ENCODE results near the gene SUFU. TPM values are rescaled to one million over a fixed set of nuclear protein-coding genes. Genes with fewer than 3 reads are reported as not detected.

The SUFU gene
- total RNA-seq, 1 experiment from 2014 or later = 2.7 TPM

DNA sequence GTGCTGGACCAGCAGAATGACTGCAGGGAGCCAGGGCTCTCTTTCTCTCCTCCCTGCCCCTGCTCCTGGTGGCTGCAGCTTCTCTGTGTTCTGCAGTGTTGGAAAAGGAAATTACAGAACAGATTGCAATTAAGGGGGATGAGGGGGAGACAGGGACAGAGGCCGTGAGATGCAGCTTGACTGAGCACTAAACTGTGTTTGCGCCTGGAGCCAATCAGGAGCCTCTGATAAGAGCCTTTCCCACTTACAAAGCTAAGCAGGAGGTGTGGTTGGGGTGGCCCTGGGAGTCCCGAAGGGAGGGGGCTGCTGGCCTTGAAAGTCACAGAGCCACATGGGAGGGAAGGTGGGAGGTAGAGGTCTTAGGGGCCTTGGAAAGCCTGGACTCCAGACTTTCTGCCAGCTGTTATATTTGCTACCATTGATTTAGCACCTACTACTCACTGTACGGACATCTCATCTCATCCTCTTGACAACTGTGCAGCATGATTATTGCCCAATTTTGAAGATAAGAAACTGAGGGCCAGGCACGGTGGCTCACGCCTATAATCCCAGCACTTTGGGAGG is 167.2 kb downstream of the SUFU start:
- POLR2A ChIA-PET (ENCODE audit: unreplicated experiment) = no interaction called here
- Histone ChIP-seq H3K4me2 (ENCODE audit: low read length) (no peak overlapping the region), H3K9ac (ENCODE audit: low read length) (no peak overlapping the region), H3K36me3 (ENCODE audit: low read depth, low read length) (no peaks in the 10 kb centered on the region), H3K27ac (ENCODE audit: low read length) (no peak overlapping the region), H4K20me1 (ENCODE audit: low read length) (no peaks in the 10 kb centered on the region), H3F3A (ENCODE audit: low read length, unreplicated experiment) (no peaks in the 10 kb centered on the region), H3K4me1 (ENCODE audit: insufficient read depth, low read length) (peaks cover 12% of the 10 kb centered on the region; the same call in 1 of the 2 replicates), H3K9me2 (replicated peaks; ENCODE audit: low read length) (no peaks in the 10 kb centered on the region), H3K27me3 (ENCODE audit: low read length) (no peaks in the 10 kb centered on the region), H2AFZ (ENCODE audit: low read length) (no peak overlapping the region), H3K79me2 (ENCODE audit: low read length) (no peaks in the 10 kb centered on the region), H3K9me3 (ENCODE audit: low read length) (no peaks in the 10 kb centered on the region), H3K4me3 (ENCODE audit: low read length) (no peak overlapping the region)
- intact Hi-C loops (cut with micrococcal nuclease) = no loop called here
- no TSS peak for BruUV-seq (replicated peaks)
- TF ChIP-seq EZH2 (IDR thresholded peaks at IDR 0.05; ENCODE audit: low read length, unreplicated experiment) = no peak
- no peak for TF ChIP-seq EZH2phosphoT487 (IDR thresholded peaks at IDR 0.05; ENCODE audit: borderline replicate concordance, low read length)
- TF ChIP-seq, protein P1, sequence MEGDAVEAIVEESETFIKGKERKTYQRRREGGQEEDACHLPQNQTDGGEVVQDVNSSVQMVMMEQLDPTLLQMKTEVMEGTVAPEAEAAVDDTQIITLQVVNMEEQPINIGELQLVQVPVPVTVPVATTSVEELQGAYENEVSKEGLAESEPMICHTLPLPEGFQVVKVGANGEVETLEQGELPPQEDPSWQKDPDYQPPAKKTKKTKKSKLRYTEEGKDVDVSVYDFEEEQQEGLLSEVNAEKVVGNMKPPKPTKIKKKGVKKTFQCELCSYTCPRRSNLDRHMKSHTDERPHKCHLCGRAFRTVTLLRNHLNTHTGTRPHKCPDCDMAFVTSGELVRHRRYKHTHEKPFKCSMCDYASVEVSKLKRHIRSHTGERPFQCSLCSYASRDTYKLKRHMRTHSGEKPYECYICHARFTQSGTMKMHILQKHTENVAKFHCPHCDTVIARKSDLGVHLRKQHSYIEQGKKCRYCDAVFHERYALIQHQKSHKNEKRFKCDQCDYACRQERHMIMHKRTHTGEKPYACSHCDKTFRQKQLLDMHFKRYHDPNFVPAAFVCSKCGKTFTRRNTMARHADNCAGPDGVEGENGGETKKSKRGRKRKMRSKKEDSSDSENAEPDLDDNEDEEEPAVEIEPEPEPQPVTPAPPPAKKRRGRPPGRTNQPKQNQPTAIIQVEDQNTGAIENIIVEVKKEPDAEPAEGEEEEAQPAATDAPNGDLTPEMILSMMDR (conservative IDR thresholded peaks at IDR 0.05; ENCODE audit: low read depth, low read length) = no peak
- ATAC-seq = no peak
- DNase-seq = no peak
- CTCF ChIA-PET = interaction anchor here (0.5 to 0.6 kb wide), 2 partner anchors 85 to 173 kb away, joined by 3 to 4 read pairs; no protein-coding TSS in a partner anchor

DNA sequence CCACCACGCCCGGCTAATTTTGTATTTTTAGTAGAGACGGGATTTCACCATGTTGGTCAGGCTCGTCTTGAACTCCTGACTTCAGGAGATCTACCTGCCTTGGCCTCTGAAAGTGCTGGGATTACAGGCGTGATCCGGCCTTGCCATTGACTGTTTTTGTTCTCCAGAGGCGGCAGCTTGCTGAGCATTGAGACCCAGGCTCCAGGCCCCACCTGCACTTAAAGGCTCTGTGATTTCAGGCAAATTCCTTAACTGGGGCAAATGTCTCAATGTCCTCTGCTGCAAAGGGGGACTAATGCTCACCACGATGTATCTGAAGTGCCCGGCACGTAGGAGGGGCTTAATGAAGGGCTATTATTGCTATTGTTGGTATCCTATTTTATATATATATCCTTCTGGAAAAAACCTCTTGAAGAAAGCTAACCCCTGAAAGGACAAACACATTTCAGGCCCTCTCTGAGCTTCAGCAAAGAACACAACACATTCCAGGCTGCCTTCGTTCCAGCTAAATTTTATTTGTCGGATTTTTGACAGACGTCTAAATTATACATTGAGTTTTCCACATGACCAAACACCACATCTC is 169.6 kb downstream of the SUFU start:
- no peak overlapping the region for H2AFZ ChIP-seq (ENCODE audit: low read length)
- no peaks in the 10 kb centered on the region for H3K9me2 ChIP-seq (replicated peaks; ENCODE audit: low read length)
- intact Hi-C loops (cut with micrococcal nuclease) = no loop called here
- no peaks in the 10 kb centered on the region for H3K9me3 ChIP-seq (ENCODE audit: low read length)
- no TSS peak for BruUV-seq (replicated peaks)
- DNase-seq = no peak
- H3K79me2 ChIP-seq (ENCODE audit: low read length) = no peaks in the 10 kb centered on the region
- H3K27ac ChIP-seq (ENCODE audit: low read length) = no peak overlapping the region
- H4K20me1 ChIP-seq (ENCODE audit: low read length) = no peaks in the 10 kb centered on the region
- H3K4me3 ChIP-seq (ENCODE audit: low read length) = no peak overlapping the region
- H3K9ac ChIP-seq (ENCODE audit: low read length) = no peak overlapping the region
- H3K36me3 ChIP-seq (ENCODE audit: low read depth, low read length) = no peaks in the 10 kb centered on the region
- TF ChIP-seq EZH2phosphoT487 (IDR thresholded peaks at IDR 0.05; ENCODE audit: borderline replicate concordance, low read length) (no peak), EZH2 (IDR thresholded peaks at IDR 0.05; ENCODE audit: low read length, unreplicated experiment) (no peak)
- TF ChIP-seq, protein P1 (conservative IDR thresholded peaks at IDR 0.05; ENCODE audit: low read depth, low read length) = no peak
- H3K4me1 ChIP-seq (ENCODE audit: insufficient read depth, low read length) = peaks cover 12% of the 10 kb centered on the region; the same call in 1 of the 2 replicates
- no peaks in the 10 kb centered on the region for H3K27me3 ChIP-seq (ENCODE audit: low read length)
- ATAC-seq = no peak
- POLR2A ChIA-PET (ENCODE audit: unreplicated experiment) = no interaction called here
- H3K4me2 ChIP-seq (ENCODE audit: low read length) = no peak overlapping the region
- CTCF ChIA-PET = no interaction called here
- no peaks in the 10 kb centered on the region for H3F3A ChIP-seq (ENCODE audit: low read length, unreplicated experiment)

DNA sequence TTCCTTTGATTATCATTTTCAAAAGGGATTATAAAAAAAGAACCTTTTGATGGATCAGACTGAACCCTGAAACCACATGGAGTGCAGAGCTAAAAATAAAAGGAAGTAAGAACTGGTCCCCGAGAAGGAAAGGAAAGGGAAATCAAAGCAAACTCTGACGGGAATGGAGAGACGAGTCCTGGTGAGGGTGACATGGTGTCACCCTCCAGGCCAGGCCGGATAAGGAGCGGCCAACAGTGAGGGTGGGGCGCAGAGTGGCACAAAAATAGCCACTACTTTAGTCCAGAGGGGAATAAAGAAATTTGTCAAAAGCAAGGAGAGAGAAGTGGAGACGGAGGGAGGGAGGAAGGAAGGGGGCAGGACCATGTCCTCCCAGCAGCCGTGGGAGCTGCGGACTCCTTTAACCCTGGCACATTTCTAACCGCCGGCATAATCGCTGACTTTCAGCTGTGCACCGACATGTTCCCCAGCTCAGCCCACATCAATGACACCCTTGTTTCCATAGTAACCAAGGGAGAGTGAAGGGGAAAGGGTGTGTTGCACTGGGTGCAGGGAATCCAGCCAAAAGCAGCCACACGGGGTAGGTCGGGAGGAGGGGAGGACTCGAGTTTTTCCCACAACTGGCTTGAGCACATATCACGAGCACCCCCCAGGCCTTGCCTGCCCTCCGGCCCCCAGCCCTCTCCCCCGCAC is 170.2 kb downstream of the SUFU start:
- POLR2A ChIA-PET (ENCODE audit: unreplicated experiment) = no interaction called here
- Histone ChIP-seq H3K9ac (ENCODE audit: low read length) (no peak overlapping the region), H3K27ac (ENCODE audit: low read length) (no peak overlapping the region), H2AFZ (ENCODE audit: low read length) (no peak overlapping the region), H3K27me3 (ENCODE audit: low read length) (no peaks in the 10 kb centered on the region), H3K9me3 (ENCODE audit: low read length) (no peaks in the 10 kb centered on the region), H3K36me3 (ENCODE audit: low read depth, low read length) (no peaks in the 10 kb centered on the region), H3K4me3 (ENCODE audit: low read length) (no peak overlapping the region), H4K20me1 (ENCODE audit: low read length) (no peaks in the 10 kb centered on the region), H3K4me2 (ENCODE audit: low read length) (no peak overlapping the region), H3K79me2 (ENCODE audit: low read length) (no peaks in the 10 kb centered on the region), H3K9me2 (replicated peaks; ENCODE audit: low read length) (no peaks in the 10 kb centered on the region), H3K4me1 (ENCODE audit: insufficient read depth, low read length) (peaks cover 12% of the 10 kb centered on the region; the same call in 1 of the 2 replicates), H3F3A (ENCODE audit: low read length, unreplicated experiment) (no peaks in the 10 kb centered on the region)
- DNase-seq = no peak
- TF ChIP-seq, protein P1 (conservative IDR thresholded peaks at IDR 0.05; ENCODE audit: low read depth, low read length) = no peak
- TF ChIP-seq EZH2phosphoT487 (IDR thresholded peaks at IDR 0.05; ENCODE audit: borderline replicate concordance, low read length) = no peak
- TF ChIP-seq EZH2 (IDR thresholded peaks at IDR 0.05; ENCODE audit: low read length, unreplicated experiment) = no peak
- no peak for ATAC-seq
- intact Hi-C loops (cut with micrococcal nuclease) = no loop called here
- no TSS peak for BruUV-seq (replicated peaks)
- CTCF ChIA-PET = no interaction called here
